ENCODE results near the gene PAX7. TPM values are rescaled to one million over a fixed set of nuclear protein-coding genes. Genes with fewer than 3 reads are reported as not detected.
A peak's percentile ranks its signal among the peaks of the same experiment; 100 is the strongest.

The PAX7 gene
- polyA plus RNA-seq, 1 donor, result 0.06 TPM

- Histone ChIP-seq H3K27me3 (ENCODE audit: control insufficient read depth, insufficient read depth, low read length) (peaks cover 99% of the 10 kb centered on the region), H3K27ac (ENCODE audit: low read length) (no peak overlapping the region), H3K36me3 (ENCODE audit: control insufficient read depth, insufficient read depth, low read length) (no peaks in the 10 kb centered on the region), H3K4me1 (ENCODE audit: control insufficient read depth, insufficient read depth, low read length) (no peaks in the 10 kb centered on the region), H3K4me3 (ENCODE audit: low read length) (no peak overlapping the region), H3K9me3 (ENCODE audit: control insufficient read depth, low read depth, low read length) (peaks cover 4% of the 10 kb centered on the region)
- 0% methylated on average over 6 of the region's 49 CpGs for WGBS (ENCODE audit: insufficient coverage, low lambda C conversion rate)
- no peak for DNase-seq
These were observed 10.6 kb downstream of the PAX7 start for GRCh38 chr1:18641005-18641941.

GRCh38 chr1:18642278-18643095 is 11.8 kb downstream of the PAX7 start:
- no CpG with 5 or more reads among the region's 22 CpGs for WGBS (ENCODE audit: insufficient coverage, low lambda C conversion rate)
- Histone ChIP-seq H3K27me3 (ENCODE audit: control insufficient read depth, insufficient read depth, low read length) (peaks cover 97% of the 10 kb centered on the region), H3K27ac (ENCODE audit: low read length) (no peak overlapping the region), H3K9me3 (ENCODE audit: control insufficient read depth, low read depth, low read length) (peaks cover 7% of the 10 kb centered on the region), H3K36me3 (ENCODE audit: control insufficient read depth, insufficient read depth, low read length) (no peaks in the 10 kb centered on the region), H3K4me3 (ENCODE audit: low read length) (no peak overlapping the region), H3K4me1 (ENCODE audit: control insufficient read depth, insufficient read depth, low read length) (no peaks in the 10 kb centered on the region)
- no peak for DNase-seq

GRCh38 chr1:18643154-18644012 is 12.7 kb downstream of the PAX7 start:
- no peak overlapping the region for H3K4me3 ChIP-seq (ENCODE audit: low read length)
- peaks cover 7% of the 10 kb centered on the region for H3K9me3 ChIP-seq (ENCODE audit: control insufficient read depth, low read depth, low read length)
- H3K36me3 ChIP-seq (ENCODE audit: control insufficient read depth, insufficient read depth, low read length), result no peaks in the 10 kb centered on the region
- peaks cover 97% of the 10 kb centered on the region for H3K27me3 ChIP-seq (ENCODE audit: control insufficient read depth, insufficient read depth, low read length)
- no peak overlapping the region for H3K27ac ChIP-seq (ENCODE audit: low read length)
- peak in 1 of 2 donors; percentile 25 for DNase-seq
- no peaks in the 10 kb centered on the region for H3K4me1 ChIP-seq (ENCODE audit: control insufficient read depth, insufficient read depth, low read length)
- WGBS (ENCODE audit: insufficient coverage, low lambda C conversion rate), result no CpG with 5 or more reads among the region's 73 CpGs

- peaks cover 97% of the 10 kb centered on the region for H3K27me3 ChIP-seq (ENCODE audit: control insufficient read depth, insufficient read depth, low read length)
- no peaks in the 10 kb centered on the region for H3K36me3 ChIP-seq (ENCODE audit: control insufficient read depth, insufficient read depth, low read length)
- no peak for DNase-seq
- H3K9me3 ChIP-seq (ENCODE audit: control insufficient read depth, low read depth, low read length), result peaks cover 7% of the 10 kb centered on the region
- no CpG with 5 or more reads among the region's 22 CpGs for WGBS (ENCODE audit: insufficient coverage, low lambda C conversion rate)
- no peak overlapping the region for H3K4me3 ChIP-seq (ENCODE audit: low read length)
- no peak overlapping the region for H3K27ac ChIP-seq (ENCODE audit: low read length)
- no peaks in the 10 kb centered on the region for H3K4me1 ChIP-seq (ENCODE audit: control insufficient read depth, insufficient read depth, low read length)
These were observed 13.4 kb downstream of the PAX7 start for GRCh38 chr1:18644013-18644399.

- H3K27ac ChIP-seq (ENCODE audit: low read length), result no peak overlapping the region
- WGBS (ENCODE audit: insufficient coverage, low lambda C conversion rate), result 33% methylated on average over 1 of the region's 5 CpGs
- no peaks in the 10 kb centered on the region for H3K36me3 ChIP-seq (ENCODE audit: control insufficient read depth, insufficient read depth, low read length)
- DNase-seq, result no peak
- peaks cover 7% of the 10 kb centered on the region for H3K9me3 ChIP-seq (ENCODE audit: control insufficient read depth, low read depth, low read length)
- H3K4me3 ChIP-seq (ENCODE audit: low read length), result no peak overlapping the region
- H3K27me3 ChIP-seq (ENCODE audit: control insufficient read depth, insufficient read depth, low read length), result peaks cover 97% of the 10 kb centered on the region
- no peaks in the 10 kb centered on the region for H3K4me1 ChIP-seq (ENCODE audit: control insufficient read depth, insufficient read depth, low read length)
These were observed 13.8 kb downstream of the PAX7 start for GRCh38 chr1:18644446-18644845.

GRCh38 chr1:18644973-18645746 is 14.5 kb downstream of the PAX7 start:
- WGBS (ENCODE audit: insufficient coverage, low lambda C conversion rate), result 20% methylated on average over 1 of the region's 46 CpGs
- H3K36me3 ChIP-seq (ENCODE audit: control insufficient read depth, insufficient read depth, low read length), result no peaks in the 10 kb centered on the region
- H3K27me3 ChIP-seq (ENCODE audit: control insufficient read depth, insufficient read depth, low read length), result peaks cover 97% of the 10 kb centered on the region
- H3K4me1 ChIP-seq (ENCODE audit: control insufficient read depth, insufficient read depth, low read length), result no peaks in the 10 kb centered on the region
- no peak for DNase-seq
- no peak overlapping the region for H3K4me3 ChIP-seq (ENCODE audit: low read length)
- no peak overlapping the region for H3K27ac ChIP-seq (ENCODE audit: low read length)
- H3K9me3 ChIP-seq (ENCODE audit: control insufficient read depth, low read depth, low read length), result peaks cover 7% of the 10 kb centered on the region

- Histone ChIP-seq H3K27ac (ENCODE audit: low read length) (no peak overlapping the region), H3K9me3 (ENCODE audit: control insufficient read depth, low read depth, low read length) (peaks cover 7% of the 10 kb centered on the region), H3K4me1 (ENCODE audit: control insufficient read depth, insufficient read depth, low read length) (no peaks in the 10 kb centered on the region), H3K4me3 (ENCODE audit: low read length) (no peak overlapping the region), H3K36me3 (ENCODE audit: control insufficient read depth, insufficient read depth, low read length) (no peaks in the 10 kb centered on the region), H3K27me3 (ENCODE audit: control insufficient read depth, insufficient read depth, low read length) (peaks cover 97% of the 10 kb centered on the region)
- no CpG with 5 or more reads among the region's 10 CpGs for WGBS (ENCODE audit: insufficient coverage, low lambda C conversion rate)
- DNase-seq, result no peak
These were observed 15.1 kb downstream of the PAX7 start for GRCh38 chr1:18645747-18646090.

GRCh38 chr1:18646091-18646785 is 15.6 kb downstream of the PAX7 start:
- no peak for DNase-seq
- Histone ChIP-seq H3K27ac (ENCODE audit: low read length) (no peak overlapping the region), H3K9me3 (ENCODE audit: control insufficient read depth, low read depth, low read length) (peaks cover 7% of the 10 kb centered on the region), H3K27me3 (ENCODE audit: control insufficient read depth, insufficient read depth, low read length) (peaks cover 96% of the 10 kb centered on the region), H3K4me3 (ENCODE audit: low read length) (no peak overlapping the region), H3K36me3 (ENCODE audit: control insufficient read depth, insufficient read depth, low read length) (no peaks in the 10 kb centered on the region), H3K4me1 (ENCODE audit: control insufficient read depth, insufficient read depth, low read length) (no peaks in the 10 kb centered on the region)
- no CpG with 5 or more reads among the region's 35 CpGs for WGBS (ENCODE audit: insufficient coverage, low lambda C conversion rate)

- no peak for DNase-seq
- Histone ChIP-seq H3K9me3 (ENCODE audit: control insufficient read depth, low read depth, low read length) (peaks cover 7% of the 10 kb centered on the region), H3K27me3 (ENCODE audit: control insufficient read depth, insufficient read depth, low read length) (peaks cover 94% of the 10 kb centered on the region), H3K27ac (ENCODE audit: low read length) (no peak overlapping the region), H3K4me3 (ENCODE audit: low read length) (no peak overlapping the region), H3K36me3 (ENCODE audit: control insufficient read depth, insufficient read depth, low read length) (no peaks in the 10 kb centered on the region), H3K4me1 (ENCODE audit: control insufficient read depth, insufficient read depth, low read length) (no peaks in the 10 kb centered on the region)
- WGBS (ENCODE audit: insufficient coverage, low lambda C conversion rate), result no CpG with 5 or more reads among the region's 48 CpGs
These were observed 16.3 kb downstream of the PAX7 start for GRCh38 chr1:18646786-18647410.
